MCF 10A (cell line): ENCODE measurements around the gene FBH1. TPM values are rescaled to one million over a fixed set of nuclear protein-coding genes. Genes with fewer than 3 reads are reported as not detected.

Experiments
- BruUV-seq: library from RNA; stranded (reverse); fragments of 400-500 nt; replicated peaks from 2 replicates; lab custom pipeline; 2021; lab: Mats Ljungman, UMichigan
- CTCF ChIA-PET: fragments of 300-600 bp; sonication (Branson Sonifier 250); formaldehyde crosslinking; extraction: SDS; loops from one replicate; lab custom pipeline; 2021; ENCODE audit warnings: antibody characterized with exemption, inconsistent platforms; lab: Yijun Ruan, JAX
- POLR2A ChIA-PET: fragments of 300-600, 350-650 bp; sonication (Branson Sonifier 250); formaldehyde crosslinking; extraction: SDS; loops from one replicate; lab custom pipeline; 2020; ENCODE audit warnings: antibody characterized with exemption, inconsistent platforms; lab: Yijun Ruan, JAX
- DNase-seq: peaks from one replicate; pipeline ENCODE4 v3.0.0-alpha.2; 2018; ENCODE audit not compliant: unreplicated experiment
- H3K27ac Mint-ChIP-seq: one replicate; pipeline ENCODE4 v1.8.0; 2022; ENCODE audit warnings: mild to moderate bottlenecking, low read depth, mixed read lengths; ENCODE audit not compliant: unreplicated experiment
- H3K27me3 Mint-ChIP-seq: one replicate; pipeline ENCODE4 v1.8.0; 2022; ENCODE audit warnings: mixed read lengths; ENCODE audit not compliant: insufficient read depth, unreplicated experiment
- H3K36me3 Mint-ChIP-seq: one replicate; pipeline ENCODE4 v1.8.0; 2022; ENCODE audit warnings: mild to moderate bottlenecking, moderate library complexity, mixed read lengths; ENCODE audit not compliant: insufficient read depth, unreplicated experiment
- H3K4me1 Mint-ChIP-seq: one replicate; pipeline ENCODE4 v1.8.0; 2022; ENCODE audit warnings: mixed read lengths; ENCODE audit not compliant: insufficient read depth, unreplicated experiment
- H3K4me3 Mint-ChIP-seq: one replicate; pipeline ENCODE4 v1.8.0; 2022; ENCODE audit warnings: mild to moderate bottlenecking, moderate library complexity, mixed read lengths; ENCODE audit not compliant: unreplicated experiment
- H3K9me3 Mint-ChIP-seq: one replicate; pipeline ENCODE4 v1.8.0; 2022; ENCODE audit warnings: mixed read lengths; ENCODE audit not compliant: unreplicated experiment
- CTCF ChIP-seq: fragments of 200-600 bp; IDR thresholded peaks from one replicate; pipeline ENCODE4 v1.8.0; 2022; ENCODE audit warnings: antibody characterized with exemption, mild to moderate bottlenecking; ENCODE audit not compliant: unreplicated experiment
- intact Hi-C: fragments of 100-400 bp; cut with micrococcal nuclease; formaldehyde crosslinking; loops from 2 replicates; pipeline ENCODE4 v1.14.1; 2022
- total RNA-seq: library from RNA; stranded (reverse); gene quantifications from 2 replicates; pipeline ENCODE4 v1.2.3, GENCODE V29; 2022

Gene FBH1
- total RNA-seq, 1 experiment from 2014 or later = 61.8 TPM

GRCh38 chr10:5855979-5856700 lies 33.9 kb upstream of the FBH1 start:
- no peaks in the 10 kb centered on the region for H3K27me3 Mint-ChIP-seq
- CTCF ChIA-PET = interaction anchor here (0.7 to 1.4 kb wide), 2 partner anchors 12 to 56 kb away, joined by 3 to 4 read pairs; no protein-coding TSS in a partner anchor
- H3K4me1 Mint-ChIP-seq = no peaks in the 10 kb centered on the region
- no peak overlapping the region for H3K27ac Mint-ChIP-seq
- no peaks in the 10 kb centered on the region for H3K9me3 Mint-ChIP-seq
- no peak overlapping the region for H3K4me3 Mint-ChIP-seq
- no TSS peak for BruUV-seq
- DNase-seq = no peak
- no peak for TF ChIP-seq CTCF
- POLR2A ChIA-PET = no interaction called here
- intact Hi-C loops = no loop called here
- peaks cover 7% of the 10 kb centered on the region for H3K36me3 Mint-ChIP-seq

- POLR2A ChIA-PET = interaction anchor here (1.2 kb wide), 1 partner anchor 12 kb away, joined by 3 read pairs; no protein-coding TSS in a partner anchor
- H3K36me3 Mint-ChIP-seq = peaks cover 7% of the 10 kb centered on the region
- H3K4me3 Mint-ChIP-seq = no peak overlapping the region
- no peaks in the 10 kb centered on the region for H3K27me3 Mint-ChIP-seq
- intact Hi-C loops = no loop called here
- H3K27ac Mint-ChIP-seq = no peak overlapping the region
- no peaks in the 10 kb centered on the region for H3K4me1 Mint-ChIP-seq
- no TSS peak for BruUV-seq
- CTCF ChIA-PET = no interaction called here
- no peak for TF ChIP-seq CTCF
- no peak for DNase-seq
- no peaks in the 10 kb centered on the region for H3K9me3 Mint-ChIP-seq
Observed at GRCh38 chr10:5856701-5857004, 33.4 kb upstream of the FBH1 start.

GRCh38 chr10:5858811-5859210 lies 31.2 kb upstream of the FBH1 start:
- CTCF ChIA-PET = interaction anchor here (0.7 to 7.4 kb wide), 3 partner anchors 14 to 416 kb away, joined by 3 to 43 read pairs (median 5); no protein-coding TSS in a partner anchor
- Mint-ChIP-seq H3K27me3 (no peaks in the 10 kb centered on the region), H3K9me3 (no peaks in the 10 kb centered on the region), H3K4me3 (no peak overlapping the region), H3K4me1 (no peaks in the 10 kb centered on the region), H3K36me3 (peaks cover 1% of the 10 kb centered on the region), H3K27ac (no peak overlapping the region)
- no peak for DNase-seq
- no TSS peak for BruUV-seq
- intact Hi-C loops = no loop called here
- no peak for TF ChIP-seq CTCF
- POLR2A ChIA-PET = interaction anchor here (0.6 to 1.6 kb wide), 5 partner anchors 16 to 86 kb away, joined by 3 to 4 read pairs (median 3); partner anchors contain the start of genes ANKRD16 and FBH1

- POLR2A ChIA-PET = interaction anchor here (0.7 to 1.2 kb wide), 4 partner anchors 14 to 193 kb away, joined by 3 read pairs; no protein-coding TSS in a partner anchor
- no peak for TF ChIP-seq CTCF
- no TSS peak for BruUV-seq
- Mint-ChIP-seq H3K9me3 (no peaks in the 10 kb centered on the region), H3K4me3 (no peak overlapping the region), H3K4me1 (no peaks in the 10 kb centered on the region), H3K36me3 (no peaks in the 10 kb centered on the region), H3K27me3 (no peaks in the 10 kb centered on the region), H3K27ac (no peak overlapping the region)
- no peak for DNase-seq
- CTCF ChIA-PET = interaction anchor here (0.6 to 7.4 kb wide), 2 partner anchors 13 to 757 kb away, joined by 5 to 43 read pairs; no protein-coding TSS in a partner anchor
- intact Hi-C loops = no loop called here
Observed at GRCh38 chr10:5860066-5860465, 30.0 kb upstream of the FBH1 start.
